HepG2 (cell line): ENCODE results near the gene RAN. TPM values are rescaled to one million over a fixed set of nuclear protein-coding genes. Genes with fewer than 3 reads are reported as not detected.

Experiments used
- CAMTA2 ChIP-seq: sonication (generic); formaldehyde crosslinking; IDR thresholded peaks from 2 replicates; pipeline ENCODE4 v1.4.0; 2020; ENCODE audit warnings: mild to moderate bottlenecking, missing genetic modification reagents, borderline replicate concordance
- CHCHD3 ChIP-seq: sonication (generic); formaldehyde crosslinking; IDR thresholded peaks from 2 replicates; pipeline ENCODE4 v1.8.0; 2022; ENCODE audit warnings: mild to moderate bottlenecking, missing genetic modification reagents, moderate library complexity
- KDM1A ChIP-seq: IDR thresholded peaks from 2 replicates; pipeline ENCODE4 v1.6.1; 2016; ENCODE audit warnings: missing compliant biosample characterization
- KDM4B ChIP-seq: sonication (generic); formaldehyde crosslinking; IDR thresholded peaks from 2 replicates; pipeline ENCODE4 v1.4.0; 2020; ENCODE audit warnings: missing genetic modification reagents
- KLF16 ChIP-seq, 2 experiments: sonication (generic) in 1 of 2; formaldehyde crosslinking in 1 of 2; IDR thresholded peaks; 2 replicates each; pipeline versions ENCODE4 v1.6.1 to v1.8.0; 2016 to 2023; ENCODE audit warnings: missing genetic modification reagents in 2 of 2, missing compliant biosample characterization in 1 of 2
- MIER2 ChIP-seq: IDR thresholded peaks from 2 replicates; pipeline ENCODE4 v1.6.1; 2016; ENCODE audit warnings: missing biosample characterization, missing genetic modification reagents
- NR2C2 ChIP-seq: sonication (generic); formaldehyde crosslinking; IDR thresholded peaks from 2 replicates; pipeline ENCODE4 v1.4.0; 2020; ENCODE audit warnings: missing genetic modification reagents, mild to moderate bottlenecking, moderate library complexity, borderline replicate concordance
- NR2F6 ChIP-seq, 2 experiments: IDR thresholded peaks; 2 replicates each; pipeline ENCODE4 v1.6.1; 2016; ENCODE audit warnings: antibody characterized with exemption in 1 of 2, mild to moderate bottlenecking in 1 of 2
- PITX1 ChIP-seq: sonication (generic); formaldehyde crosslinking; IDR thresholded peaks from 2 replicates; pipeline ENCODE4 v1.5.1; 2020; ENCODE audit warnings: mild to moderate bottlenecking, missing genetic modification reagents
- POLR2AphosphoS2 ChIP-seq: IDR thresholded peaks from 2 replicates; pipeline ENCODE4 v1.6.1; 2011; ENCODE audit warnings: low read depth, low read length, improper control_type of control experiment
- RXRB ChIP-seq: IDR thresholded peaks from 2 replicates; pipeline ENCODE4 v1.6.1; 2016; ENCODE audit warnings: borderline replicate concordance, missing genetic modification reagents, missing compliant biosample characterization
- SUZ12 ChIP-seq: fragments of 150-350 bp; IDR thresholded peaks from 2 replicates; pipeline ENCODE4 v1.6.1; 2014; ENCODE audit warnings: low read depth, low read length
- ZNF432 ChIP-seq: sonication (generic); formaldehyde crosslinking; IDR thresholded peaks from 2 replicates; pipeline ENCODE4 v1.5.0; 2020; ENCODE audit warnings: missing genetic modification reagents, mild to moderate bottlenecking, borderline replicate concordance
- polyA plus RNA-seq, 8 experiments: library from polyadenylated mRNA; depleted of rRNA in 3 of 8; stranded (reverse) in 7 of 8; unstranded in 1 of 8; fragments of >200 nt; fragmentation: Illumina TruSeq in 4 of 8; extraction: Trizol in 4 of 8; gene quantifications; 2 replicates each; pipeline versions ENCODE4 v1.2.1 to v1.2.3, GENCODE V29; 2011 to 2016; ENCODE audit warnings: low read depth in 4 of 8, missing spikeins in 1 of 8, mixed read lengths in 1 of 8; ENCODE audit not compliant: insufficient read depth in 1 of 8
- total RNA-seq, 5 experiments: library from RNA; depleted of rRNA; stranded (reverse); fragments of >200 nt; fragmentation: Illumina TruSeq; extraction: Trizol; gene quantifications; 2 replicates each; pipeline ENCODE4 v1.2.3, GENCODE V29; 2016; ENCODE audit warnings: low read depth in 1 of 5
- TF ChIP-seq, protein P1 (sequence below): sonication (generic); formaldehyde crosslinking; IDR thresholded peaks from 2 replicates; pipeline ENCODE4 v1.4.0; 2020; ENCODE audit warnings: mild to moderate bottlenecking, low read depth, missing genetic modification reagents
- TF ChIP-seq, protein P2 (sequence below): sonication (generic); formaldehyde crosslinking; IDR thresholded peaks from 2 replicates; pipeline ENCODE4 v1.5.1; 2020; ENCODE audit warnings: missing genetic modification reagents, mild to moderate bottlenecking, borderline replicate concordance
- TF ChIP-seq, protein P3 (sequence below): IDR thresholded peaks from 2 replicates; pipeline ENCODE4 v1.6.1; 2016
- TF ChIP-seq, protein P4 (sequence below): sonication (generic); formaldehyde crosslinking; IDR thresholded peaks from 2 replicates; pipeline ENCODE4 v1.8.1; 2022; ENCODE audit warnings: low read depth, mild to moderate bottlenecking, missing genetic modification reagents
- TF ChIP-seq, protein P5 (sequence below): sonication (generic); formaldehyde crosslinking; IDR thresholded peaks from 2 replicates; pipeline ENCODE4 v1.4.0; 2020; ENCODE audit warnings: missing genetic modification reagents
- TF ChIP-seq, protein P6 (sequence below): sonication (generic); formaldehyde crosslinking; IDR thresholded peaks from 2 replicates; pipeline ENCODE4 v1.5.0; 2020; ENCODE audit warnings: missing genetic modification reagents

Gene RAN
- total and polyA plus RNA-seq, 2 of the 13 experiments (the other 11 are each of a cell fraction or from before 2014, with no cell fraction given) = 1,335 to 1,630 TPM

DNA sequence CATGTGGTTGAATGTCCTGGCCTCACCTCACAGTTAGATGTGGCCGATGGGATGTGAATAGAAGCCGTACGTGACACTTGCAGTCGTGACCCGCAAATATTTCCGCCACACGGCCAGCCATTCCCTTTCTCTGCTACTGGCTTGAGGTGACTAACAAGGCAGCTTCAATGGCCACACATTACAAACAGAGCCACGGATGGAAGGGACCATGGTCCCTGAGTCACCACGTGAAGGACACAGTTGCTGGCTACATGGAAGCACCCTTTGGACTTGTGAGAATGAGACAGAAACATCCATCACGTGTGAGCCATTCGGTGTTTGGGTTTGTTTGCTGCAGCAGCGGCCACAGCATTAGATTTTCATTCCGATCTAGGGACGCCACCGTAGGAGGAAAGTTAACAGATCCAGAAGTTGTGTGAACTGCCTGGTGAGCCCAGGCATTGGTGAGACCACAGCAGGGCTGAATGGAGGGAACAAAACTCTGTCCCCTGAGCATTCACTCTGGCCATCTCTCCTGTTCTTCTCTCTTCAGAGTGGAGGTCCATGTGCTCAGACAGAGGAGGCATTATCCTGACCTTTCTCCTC, 48.3 kb downstream of the RAN start (continued):
- TF ChIP-seq, protein P1, sequence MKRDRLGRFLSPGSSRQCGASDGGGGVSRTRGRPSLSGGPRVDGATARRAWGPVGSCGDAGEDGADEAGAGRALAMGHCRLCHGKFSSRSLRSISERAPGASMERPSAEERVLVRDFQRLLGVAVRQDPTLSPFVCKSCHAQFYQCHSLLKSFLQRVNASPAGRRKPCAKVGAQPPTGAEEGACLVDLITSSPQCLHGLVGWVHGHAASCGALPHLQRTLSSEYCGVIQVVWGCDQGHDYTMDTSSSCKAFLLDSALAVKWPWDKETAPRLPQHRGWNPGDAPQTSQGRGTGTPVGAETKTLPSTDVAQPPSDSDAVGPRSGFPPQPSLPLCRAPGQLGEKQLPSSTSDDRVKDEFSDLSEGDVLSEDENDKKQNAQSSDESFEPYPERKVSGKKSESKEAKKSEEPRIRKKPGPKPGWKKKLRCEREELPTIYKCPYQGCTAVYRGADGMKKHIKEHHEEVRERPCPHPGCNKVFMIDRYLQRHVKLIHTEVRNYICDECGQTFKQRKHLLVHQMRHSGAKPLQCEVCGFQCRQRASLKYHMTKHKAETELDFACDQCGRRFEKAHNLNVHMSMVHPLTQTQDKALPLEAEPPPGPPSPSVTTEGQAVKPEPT (CRISPR knock-in tag) = peak; percentile 83; the same call in 1 of the 2 replicates
- TF ChIP-seq, protein P2, sequence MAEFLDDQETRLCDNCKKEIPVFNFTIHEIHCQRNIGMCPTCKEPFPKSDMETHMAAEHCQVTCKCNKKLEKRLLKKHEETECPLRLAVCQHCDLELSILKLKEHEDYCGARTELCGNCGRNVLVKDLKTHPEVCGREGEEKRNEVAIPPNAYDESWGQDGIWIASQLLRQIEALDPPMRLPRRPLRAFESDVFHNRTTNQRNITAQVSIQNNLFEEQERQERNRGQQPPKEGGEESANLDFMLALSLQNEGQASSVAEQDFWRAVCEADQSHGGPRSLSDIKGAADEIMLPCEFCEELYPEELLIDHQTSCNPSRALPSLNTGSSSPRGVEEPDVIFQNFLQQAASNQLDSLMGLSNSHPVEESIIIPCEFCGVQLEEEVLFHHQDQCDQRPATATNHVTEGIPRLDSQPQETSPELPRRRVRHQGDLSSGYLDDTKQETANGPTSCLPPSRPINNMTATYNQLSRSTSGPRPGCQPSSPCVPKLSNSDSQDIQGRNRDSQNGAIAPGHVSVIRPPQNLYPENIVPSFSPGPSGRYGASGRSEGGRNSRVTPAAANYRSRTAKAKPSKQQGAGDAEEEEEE (CRISPR knock-in tag) = peak; percentile 67
- TF ChIP-seq NR2C2 (CRISPR knock-in tag) (peak; percentile 48; the same call in 1 of the 2 replicates), MIER2 (CRISPR knock-in tag) (0 out of 2 replicates have a peak, but pooled peaks have one; percentile 17), ZNF432 (no peak), CHCHD3 (CRISPR knock-in tag) (no peak), NR2F6 (IDR thresholded peaks at IDR 0.05) (no peak), NR2F6 (CRISPR knock-in tag; IDR thresholded peaks at IDR 0.05) (0 out of 2 replicates have a peak, but pooled peaks have one; percentile 23), KDM1A (no peak), PITX1 (peak; percentile 71; the same call in 1 of the 2 replicates), RXRB (CRISPR knock-in tag) (peak; percentile 75), POLR2AphosphoS2 (no peak), KDM4B (no peak), SUZ12 (no peak), CAMTA2 (no peak), KLF16 (CRISPR knock-in tag; IDR thresholded peaks at IDR 0.05) (peak in 1 of 2 experiments; percentile 80; a peak in 2 of 4 replicates)
- TF ChIP-seq, protein P3, sequence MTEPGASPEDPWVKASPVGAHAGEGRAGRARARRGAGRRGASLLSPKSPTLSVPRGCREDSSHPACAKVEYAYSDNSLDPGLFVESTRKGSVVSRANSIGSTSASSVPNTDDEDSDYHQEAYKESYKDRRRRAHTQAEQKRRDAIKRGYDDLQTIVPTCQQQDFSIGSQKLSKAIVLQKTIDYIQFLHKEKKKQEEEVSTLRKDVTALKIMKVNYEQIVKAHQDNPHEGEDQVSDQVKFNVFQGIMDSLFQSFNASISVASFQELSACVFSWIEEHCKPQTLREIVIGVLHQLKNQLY (CRISPR knock-in tag) = peak; percentile 88; the same call in 1 of the 2 replicates
- TF ChIP-seq, protein P4, sequence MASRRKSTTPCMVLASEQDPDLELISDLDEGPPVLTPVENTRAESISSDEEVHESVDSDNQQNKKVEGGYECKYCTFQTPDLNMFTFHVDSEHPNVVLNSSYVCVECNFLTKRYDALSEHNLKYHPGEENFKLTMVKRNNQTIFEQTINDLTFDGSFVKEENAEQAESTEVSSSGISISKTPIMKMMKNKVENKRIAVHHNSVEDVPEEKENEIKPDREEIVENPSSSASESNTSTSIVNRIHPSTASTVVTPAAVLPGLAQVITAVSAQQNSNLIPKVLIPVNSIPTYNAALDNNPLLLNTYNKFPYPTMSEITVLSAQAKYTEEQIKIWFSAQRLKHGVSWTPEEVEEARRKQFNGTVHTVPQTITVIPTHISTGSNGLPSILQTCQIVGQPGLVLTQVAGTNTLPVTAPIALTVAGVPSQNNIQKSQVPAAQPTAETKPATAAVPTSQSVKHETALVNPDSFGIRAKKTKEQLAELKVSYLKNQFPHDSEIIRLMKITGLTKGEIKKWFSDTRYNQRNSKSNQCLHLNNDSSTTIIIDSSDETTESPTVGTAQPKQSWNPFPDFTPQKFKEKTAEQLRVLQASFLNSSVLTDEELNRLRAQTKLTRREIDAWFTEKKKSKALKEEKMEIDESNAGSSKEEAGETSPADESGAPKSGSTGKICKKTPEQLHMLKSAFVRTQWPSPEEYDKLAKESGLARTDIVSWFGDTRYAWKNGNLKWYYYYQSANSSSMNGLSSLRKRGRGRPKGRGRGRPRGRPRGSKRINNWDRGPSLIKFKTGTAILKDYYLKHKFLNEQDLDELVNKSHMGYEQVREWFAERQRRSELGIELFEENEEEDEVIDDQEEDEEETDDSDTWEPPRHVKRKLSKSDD (CRISPR knock-in tag) = no peak
- TF ChIP-seq, protein P5, sequence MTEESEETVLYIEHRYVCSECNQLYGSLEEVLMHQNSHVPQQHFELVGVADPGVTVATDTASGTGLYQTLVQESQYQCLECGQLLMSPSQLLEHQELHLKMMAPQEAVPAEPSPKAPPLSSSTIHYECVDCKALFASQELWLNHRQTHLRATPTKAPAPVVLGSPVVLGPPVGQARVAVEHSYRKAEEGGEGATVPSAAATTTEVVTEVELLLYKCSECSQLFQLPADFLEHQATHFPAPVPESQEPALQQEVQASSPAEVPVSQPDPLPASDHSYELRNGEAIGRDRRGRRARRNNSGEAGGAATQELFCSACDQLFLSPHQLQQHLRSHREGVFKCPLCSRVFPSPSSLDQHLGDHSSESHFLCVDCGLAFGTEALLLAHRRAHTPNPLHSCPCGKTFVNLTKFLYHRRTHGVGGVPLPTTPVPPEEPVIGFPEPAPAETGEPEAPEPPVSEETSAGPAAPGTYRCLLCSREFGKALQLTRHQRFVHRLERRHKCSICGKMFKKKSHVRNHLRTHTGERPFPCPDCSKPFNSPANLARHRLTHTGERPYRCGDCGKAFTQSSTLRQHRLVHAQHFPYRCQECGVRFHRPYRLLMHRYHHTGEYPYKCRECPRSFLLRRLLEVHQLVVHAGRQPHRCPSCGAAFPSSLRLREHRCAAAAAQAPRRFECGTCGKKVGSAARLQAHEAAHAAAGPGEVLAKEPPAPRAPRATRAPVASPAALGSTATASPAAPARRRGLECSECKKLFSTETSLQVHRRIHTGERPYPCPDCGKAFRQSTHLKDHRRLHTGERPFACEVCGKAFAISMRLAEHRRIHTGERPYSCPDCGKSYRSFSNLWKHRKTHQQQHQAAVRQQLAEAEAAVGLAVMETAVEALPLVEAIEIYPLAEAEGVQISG (CRISPR knock-in tag) = peak; percentile 68
- TF ChIP-seq, protein P6, sequence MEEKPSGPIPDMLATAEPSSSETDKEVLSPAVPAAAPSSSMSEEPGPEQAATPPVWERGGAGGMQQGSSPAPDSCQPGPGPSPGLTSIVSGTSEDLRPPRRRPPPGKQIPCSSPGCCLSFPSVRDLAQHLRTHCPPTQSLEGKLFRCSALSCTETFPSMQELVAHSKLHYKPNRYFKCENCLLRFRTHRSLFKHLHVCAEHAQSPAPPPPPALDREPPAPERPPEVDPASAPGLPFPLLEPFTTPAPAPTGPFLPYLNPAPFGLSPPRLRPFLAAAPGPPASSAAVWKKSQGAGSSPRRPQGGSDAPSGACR = peak; percentile 82; the same call in 1 of the 2 replicates
